Right lobe of liver (tissue), 4 donors: ENCODE results near the gene GIMAP4.

Experiments used
- CTCF ChIP-seq, 4 donors: fragments of 200-600 bp in 3 of 4; fragments of 450-650 bp in 1 of 4; IDR thresholded peaks; one replicate each; pipeline versions ENCODE4 v1.5.1 to v1.8.0; 2016 to 2022; ENCODE audit warnings: antibody characterized with exemption in 4 of 4, mild to moderate bottlenecking in 2 of 4
- POLR2A ChIP-seq: fragments of 450-650 bp; IDR thresholded peaks from one replicate; pipeline ENCODE4 v1.6.1; 2017; ENCODE audit warnings: antibody characterized with exemption, mild to moderate bottlenecking
- donor health status: DM: no; HTN: no; CAD: no.
- donor health status: DM: no; HTN: no; CAD: no.
- donor health status: DM: no; HTN: yes; CAD: no.

- TF ChIP-seq CTCF (IDR thresholded peaks at IDR 0.05) (no peak), POLR2A (no peak)
Observed at GRCh38 chr7:150566572-150566971, 618 bp upstream of the GIMAP4 start.
